OCI-M2 (cell line): ENCODE results near the gene PIK3CD.

Experiments
- DNase-seq: peaks from one replicate; lab custom pipeline; 2025; ENCODE audit not compliant: unreplicated experiment; lab: John Stamatoyannopoulos, UW

The PIK3CD gene

GRCh38 chr1:9716404-9717192, 65.1 kb downstream of the PIK3CD start:
- no peak for DNase-seq

- peak; percentile 34 for DNase-seq
Measured at GRCh38 chr1:9717193-9718005, 65.9 kb downstream of the PIK3CD start.

GRCh38 chr1:9718006-9718680, 66.6 kb downstream of the PIK3CD start:
- no peak for DNase-seq

- no peak for DNase-seq
Measured at GRCh38 chr1:9719978-9720722, 68.6 kb downstream of the PIK3CD start.

GRCh38 chr1:9720785-9721605, 69.5 kb downstream of the PIK3CD start:
- no peak for DNase-seq

GRCh38 chr1:9721606-9722377, 70.3 kb downstream of the PIK3CD start:
- DNase-seq: no peak

GRCh38 chr1:9722378-9722749, 70.8 kb downstream of the PIK3CD start:
- DNase-seq: no peak

- DNase-seq: no peak
Measured at GRCh38 chr1:9723068-9723805, 71.7 kb downstream of the PIK3CD start.

- no peak for DNase-seq
Measured at GRCh38 chr1:9723926-9724325, 72.4 kb downstream of the PIK3CD start.

- DNase-seq: peak; percentile 22
Measured at GRCh38 chr1:9724706-9725476, 73.4 kb downstream of the PIK3CD start.

- no peak for DNase-seq
Measured at GRCh38 chr1:9726406-9726805, 74.9 kb downstream of the PIK3CD start.

- DNase-seq: no peak
Measured at GRCh38 chr1:9726905-9727595, 75.5 kb downstream of the PIK3CD start.

GRCh38 chr1:9728451-9729295, 77.1 kb downstream of the PIK3CD start:
- no peak for DNase-seq

- DNase-seq: no peak
Measured at GRCh38 chr1:9729523-9729922, 78.0 kb downstream of the PIK3CD start.

GRCh38 chr1:9730096-9730901, 78.8 kb downstream of the PIK3CD start:
- no peak for DNase-seq
